Body of pancreas (tissue), 4 donors: ENCODE data around the gene ECT2L.

Source experiments
- CTCF ChIP-seq, 7 experiments: fragments of 450-650 bp in 4 of 7; fragments of 200-600 bp in 3 of 7; sonication (generic) in 3 of 7; IDR thresholded peaks; one replicate each; pipeline ENCODE4 v1.5.1; 2016 to 2019; ENCODE audit warnings: antibody characterized with exemption in 7 of 7
- POLR2A ChIP-seq, 3 donors: fragments of 450-650 bp; IDR thresholded peaks; one replicate each; pipeline ENCODE4 v1.6.1; 2016; ENCODE audit warnings: antibody characterized with exemption in 3 of 3, mild to moderate bottlenecking in 2 of 3

GRCh38 chr6:138907167-138907566, 111.3 kb downstream of the ECT2L start:
- TF ChIP-seq CTCF (IDR thresholded peaks at IDR 0.05) (no peak), POLR2A (IDR thresholded peaks at IDR 0.05) (no peak)
